Umbilical cord (tissue), 2 donors: ENCODE data around the gene FGF9. TPM values are rescaled to one million over a fixed set of nuclear protein-coding genes. Genes with fewer than 3 reads are reported as not detected.

Source experiments
- DNase-seq: peaks from one replicate; pipeline ENCODE4 v3.0.0-alpha.2; 2015; ENCODE audit warnings: low spot score
- total RNA-seq: library from RNA; depleted of rRNA; stranded (reverse); fragments of >200 nt; gene quantifications from one replicate; pipeline ENCODE4 v1.2.3, GENCODE V29; 2014; ENCODE audit warnings: low replicate concordance; ENCODE audit not compliant: insufficient read depth

The FGF9 gene
- total RNA-seq, 1 donor from 2014 or later, result 4.1 TPM

DNA sequence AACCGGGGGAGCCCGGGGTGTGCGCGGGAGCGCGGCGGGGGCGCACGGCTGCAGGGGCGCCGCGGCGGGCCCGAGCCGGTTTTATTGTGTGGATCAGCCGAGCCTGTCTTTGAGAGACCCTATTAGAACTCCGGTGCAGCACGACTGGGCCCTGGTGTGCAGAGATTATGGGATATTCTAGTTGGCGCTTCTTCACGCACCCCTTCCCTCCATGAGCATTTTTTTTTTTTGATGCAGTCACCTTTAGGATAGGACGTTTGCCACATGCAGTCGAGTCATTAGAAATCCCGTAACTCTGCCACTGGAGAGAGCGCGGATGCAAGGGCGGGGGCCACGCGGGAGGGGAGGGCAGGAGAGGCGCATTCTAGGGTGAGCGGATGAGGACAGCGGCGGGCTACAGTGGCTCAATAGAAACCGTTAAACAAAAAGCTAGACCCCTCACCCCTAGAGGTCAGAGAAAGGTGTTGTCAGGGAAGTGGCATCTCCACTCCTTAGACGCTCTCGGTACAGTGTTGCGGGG lies 3.7 kb downstream of the FGF9 start:
- no peak for DNase-seq

DNA sequence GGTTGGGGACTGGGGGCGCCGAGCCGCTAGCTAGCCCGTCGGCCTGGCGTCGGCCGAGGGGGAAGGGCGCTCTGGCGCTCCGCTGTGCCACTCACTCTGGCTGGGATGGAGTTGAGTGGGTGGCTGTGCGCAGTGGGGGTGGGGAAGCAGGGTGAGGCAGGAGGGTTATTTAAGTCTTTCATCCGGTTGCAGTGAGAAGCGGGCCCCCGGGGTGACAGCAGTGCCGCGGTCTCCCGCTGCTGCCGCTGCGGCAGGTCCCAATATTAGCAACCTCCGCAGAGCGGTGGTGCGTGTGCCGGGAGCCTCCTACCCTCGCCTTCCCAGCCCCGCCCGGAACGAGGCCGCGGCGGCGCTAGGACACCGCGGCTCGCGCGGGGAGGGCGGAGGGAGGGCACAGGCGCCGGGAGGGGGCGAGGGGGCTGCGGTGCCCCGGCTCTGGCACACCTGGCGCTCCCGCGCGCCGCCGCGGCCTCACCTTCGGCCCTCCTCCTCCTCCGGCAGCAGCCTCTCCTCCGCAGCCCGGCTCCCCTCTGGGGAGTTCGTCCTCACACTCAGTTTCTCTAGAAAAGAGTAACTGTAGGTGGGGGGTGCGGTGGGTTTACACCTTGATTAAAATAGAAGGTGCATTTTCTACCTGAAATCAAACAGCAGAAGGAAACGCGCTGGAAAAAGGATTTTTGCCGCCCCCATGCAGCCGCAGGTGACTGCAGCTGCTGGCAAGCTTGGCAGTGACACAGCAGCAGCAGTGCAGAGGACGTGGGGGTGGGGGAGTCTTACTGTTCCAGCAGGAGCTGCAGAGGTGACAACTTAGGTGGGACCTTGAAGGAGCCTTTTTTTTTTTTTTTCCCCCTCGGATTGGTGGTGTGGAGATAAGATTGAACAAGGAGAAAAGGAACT lies 4.5 kb downstream of the FGF9 start:
- DNase-seq, result no peak

DNA sequence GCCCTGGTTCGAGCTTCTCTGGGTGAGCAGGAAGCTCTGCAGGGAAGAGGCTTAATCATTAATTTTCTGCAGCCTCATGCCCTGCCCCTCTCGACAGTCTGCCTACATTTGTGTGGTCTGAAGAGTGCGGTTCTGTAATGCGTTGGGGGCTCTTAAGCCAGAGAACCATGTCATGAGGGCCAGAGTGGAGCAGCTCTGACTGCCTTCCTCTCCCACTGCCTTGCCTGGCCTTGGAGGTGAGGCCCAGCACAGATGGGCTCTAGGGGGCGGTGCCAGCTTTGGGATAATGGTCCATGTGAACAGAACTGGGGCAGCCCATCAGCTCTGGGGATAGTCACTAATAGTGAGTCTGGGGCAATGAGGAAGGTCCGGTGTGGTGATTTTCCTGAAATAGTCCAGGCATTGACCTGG lies 5.7 kb downstream of the FGF9 start:
- DNase-seq, result no peak

DNA sequence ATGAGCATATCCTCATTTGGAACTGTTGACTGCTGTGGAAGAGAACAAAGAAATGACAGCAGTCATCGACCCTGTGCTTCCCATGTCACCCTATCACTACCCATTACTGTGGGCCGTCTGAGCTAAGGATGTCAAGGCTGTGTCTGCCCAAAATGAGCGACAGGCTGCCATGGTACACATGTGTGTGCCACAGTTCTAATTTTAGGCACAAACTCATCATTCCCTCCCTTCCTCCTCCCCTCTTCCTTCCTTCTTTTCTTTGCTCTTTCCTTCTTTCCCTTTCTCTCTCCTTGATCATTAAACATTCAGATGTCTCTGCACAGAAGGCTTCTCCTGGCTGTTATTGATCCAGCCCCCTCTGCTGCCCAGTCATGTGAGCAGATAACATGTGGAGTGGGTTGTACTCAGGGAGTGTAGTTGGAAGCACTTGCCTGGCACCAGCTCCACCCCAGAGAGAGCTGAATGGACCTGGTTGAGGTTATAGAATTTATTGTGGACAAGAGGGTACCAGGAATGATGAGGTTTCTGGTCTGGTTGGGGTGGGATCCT lies 6.3 kb downstream of the FGF9 start:
- no peak for DNase-seq

DNA sequence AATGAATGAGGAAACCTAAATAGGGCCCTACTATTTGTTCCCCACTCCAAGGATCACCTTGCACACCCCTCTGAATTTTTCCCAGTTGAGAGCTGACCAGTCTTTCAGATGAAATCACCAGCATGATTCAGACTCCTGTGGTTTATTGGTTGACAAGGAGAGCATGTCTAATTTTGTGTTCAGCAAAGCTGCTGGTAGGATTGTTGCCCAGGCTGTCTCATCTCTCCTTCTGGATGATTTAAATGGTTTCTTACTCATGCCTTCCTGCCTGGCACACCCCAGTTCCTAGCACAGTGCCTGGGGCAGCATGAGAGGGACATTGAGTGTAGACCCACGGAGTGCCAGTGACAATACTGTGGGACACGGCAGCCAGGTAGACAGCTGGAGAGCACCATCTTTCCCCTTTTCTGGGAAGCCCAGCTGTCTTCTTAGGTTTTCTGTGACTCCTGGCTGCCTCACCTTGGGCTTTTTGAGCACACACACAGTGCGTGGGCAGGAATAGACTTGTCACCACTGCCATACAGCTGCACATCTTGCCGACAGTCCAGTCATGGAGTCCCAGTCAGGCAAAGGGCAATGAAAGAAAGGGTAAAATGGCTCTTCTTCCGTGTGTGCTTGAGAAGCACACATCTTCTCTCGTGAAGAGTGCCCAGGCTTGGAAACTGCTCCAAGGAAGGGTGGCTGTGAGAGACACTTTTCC lies 12.3 kb downstream of the FGF9 start:
- DNase-seq, result no peak

DNA sequence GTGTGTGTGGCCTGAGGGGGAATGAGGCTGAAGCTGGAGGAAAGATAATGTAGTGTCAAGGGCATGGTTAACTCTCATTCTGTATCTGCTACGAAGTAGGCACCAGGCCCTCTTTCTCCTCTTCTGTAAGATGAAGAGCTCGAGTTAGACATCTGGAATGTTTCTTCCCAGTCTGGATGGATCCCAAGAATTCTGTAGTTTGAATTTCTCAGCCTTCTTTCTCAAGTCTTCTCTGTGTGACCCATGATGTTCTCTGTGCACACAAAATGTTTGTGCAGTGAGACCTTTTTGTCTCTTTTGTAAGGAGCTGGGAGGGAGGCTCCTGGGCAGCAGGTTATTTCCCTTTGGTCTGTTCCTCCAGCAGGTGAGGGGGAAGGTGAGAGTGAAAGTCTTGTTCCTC lies 13.7 kb downstream of the FGF9 start:
- no peak for DNase-seq

DNA sequence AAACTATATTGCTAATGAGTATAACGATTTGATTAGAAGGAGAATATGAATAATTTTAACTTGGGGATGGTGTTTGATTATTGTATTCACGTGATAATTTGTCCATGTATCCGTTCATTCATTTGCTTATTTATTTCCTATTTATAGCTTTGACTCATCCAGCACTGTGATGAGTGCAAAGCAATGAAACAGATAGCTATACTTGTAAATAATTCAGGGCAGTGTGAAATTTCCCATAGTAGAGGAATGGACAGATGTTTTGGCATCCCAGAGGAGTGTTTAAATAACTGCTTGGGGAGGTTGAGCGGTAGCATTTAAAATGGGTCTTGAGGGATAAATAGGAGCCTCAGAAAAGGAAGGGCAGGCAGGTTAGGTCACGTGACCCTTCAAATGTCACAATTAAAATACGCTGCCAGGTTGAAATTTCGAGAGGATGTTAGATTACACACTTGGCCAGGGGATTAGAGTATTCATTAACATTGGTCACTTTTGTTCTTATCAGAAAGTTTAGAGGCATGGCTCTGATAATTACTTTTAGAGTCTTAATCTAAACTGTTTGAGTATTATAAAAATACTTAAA lies 14.7 kb downstream of the FGF9 start:
- no peak for DNase-seq

DNA sequence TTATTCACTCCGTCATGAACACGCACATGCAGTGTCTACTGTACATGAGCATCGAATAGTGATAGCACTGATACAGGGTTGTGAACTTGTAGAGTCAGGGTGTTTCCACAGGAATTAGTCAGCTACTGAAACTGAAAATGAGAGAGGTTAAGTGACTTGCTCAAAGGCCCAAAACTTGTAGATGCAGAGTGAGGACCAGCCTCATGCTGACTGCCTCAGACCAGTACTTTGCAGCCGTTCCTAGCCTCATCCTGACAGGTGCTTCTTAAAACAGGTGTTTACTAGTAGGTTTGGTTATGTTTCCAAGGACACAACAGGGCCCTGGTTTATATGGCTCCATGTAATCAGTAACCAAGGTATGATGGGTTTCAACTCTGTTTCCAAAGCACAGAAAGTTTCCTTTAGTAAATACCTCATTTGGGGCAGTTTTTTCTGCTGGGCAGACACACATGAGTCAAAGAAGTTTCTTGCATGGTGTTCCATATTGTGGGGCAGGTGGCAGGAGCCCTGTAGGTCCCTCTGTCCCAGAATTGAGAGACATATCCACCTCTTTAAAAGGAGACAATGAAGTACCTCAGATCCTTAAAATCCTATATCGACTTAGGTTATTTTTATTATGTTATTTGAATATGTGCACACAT lies 16.0 kb downstream of the FGF9 start:
- no peak for DNase-seq

DNA sequence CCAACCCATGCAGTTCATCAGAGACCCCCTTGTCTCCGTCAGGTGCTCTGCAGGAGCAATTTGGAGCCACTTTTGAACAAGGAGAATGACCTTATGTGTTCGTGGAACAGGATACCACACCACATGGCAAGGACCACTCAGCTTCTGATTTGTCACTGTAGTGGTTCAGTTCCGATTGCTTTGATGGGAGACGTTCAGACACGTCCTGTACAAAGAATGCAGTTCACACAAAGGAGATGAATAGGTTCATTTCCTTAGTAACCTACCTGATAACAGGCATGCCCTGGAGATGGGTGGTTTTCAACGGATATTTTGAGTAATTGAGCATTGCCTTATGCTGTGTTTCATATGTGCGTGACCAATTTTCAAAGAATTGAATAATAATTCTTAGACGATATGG lies 17.2 kb downstream of the FGF9 start:
- DNase-seq, result no peak

DNA sequence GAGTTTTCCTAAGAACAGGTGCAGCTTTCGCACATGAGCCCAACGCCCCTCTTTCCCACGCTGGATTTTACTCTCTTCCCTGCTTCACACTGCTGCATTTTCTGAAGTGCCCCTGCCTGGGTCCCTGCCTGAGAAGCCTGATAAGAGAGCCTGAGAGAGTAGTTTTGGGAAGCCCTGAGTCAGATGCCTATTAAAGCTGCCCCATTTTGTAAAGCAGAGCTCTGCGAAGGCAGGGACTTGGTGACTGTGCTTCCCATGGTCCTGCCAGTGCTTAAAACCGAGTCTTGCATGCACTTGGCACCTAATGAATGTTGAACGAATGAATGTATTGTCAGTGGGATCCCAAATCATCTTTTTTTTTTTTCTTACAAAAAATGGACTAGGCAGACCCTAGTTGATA lies 18.2 kb downstream of the FGF9 start:
- DNase-seq, result no peak

DNA sequence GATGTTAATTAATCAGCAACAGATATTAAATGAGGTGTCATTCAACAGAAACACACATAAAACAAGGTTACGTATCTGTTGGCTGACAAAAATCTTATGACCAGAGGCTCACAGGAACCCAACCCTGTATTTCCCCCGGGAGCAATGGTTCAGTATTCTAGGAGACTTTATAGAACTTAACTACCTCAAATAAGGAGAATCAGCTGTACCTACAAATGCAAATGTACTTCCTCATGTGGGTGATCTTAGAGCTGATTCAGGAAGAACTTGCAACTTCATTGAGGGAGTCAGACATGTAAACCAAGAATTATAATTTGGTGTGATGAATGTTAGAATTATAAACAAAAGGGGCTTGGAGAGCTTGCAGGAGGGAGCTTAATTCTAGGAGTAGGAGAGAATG lies 20.1 kb downstream of the FGF9 start:
- DNase-seq, result no peak

DNA sequence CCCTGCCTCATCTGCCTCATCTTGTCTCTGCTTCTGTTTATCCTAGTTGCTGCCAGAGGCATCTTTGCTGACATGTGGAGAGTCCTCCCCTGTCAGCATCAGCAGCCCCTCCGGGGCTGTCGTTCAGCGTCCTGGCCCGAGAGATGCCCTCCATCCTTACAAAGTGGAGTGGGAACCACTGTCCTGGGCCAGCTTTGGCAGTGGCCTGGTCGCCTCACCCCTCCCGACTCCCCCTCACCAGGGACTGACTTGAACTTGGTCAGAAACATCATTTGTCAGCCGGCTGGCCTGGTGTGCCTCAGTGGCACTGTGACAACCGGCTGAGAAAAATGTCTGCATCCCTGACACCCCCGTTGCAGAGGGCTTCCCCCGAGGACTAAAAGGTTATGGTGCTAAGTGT lies 20.6 kb downstream of the FGF9 start:
- DNase-seq, result no peak

DNA sequence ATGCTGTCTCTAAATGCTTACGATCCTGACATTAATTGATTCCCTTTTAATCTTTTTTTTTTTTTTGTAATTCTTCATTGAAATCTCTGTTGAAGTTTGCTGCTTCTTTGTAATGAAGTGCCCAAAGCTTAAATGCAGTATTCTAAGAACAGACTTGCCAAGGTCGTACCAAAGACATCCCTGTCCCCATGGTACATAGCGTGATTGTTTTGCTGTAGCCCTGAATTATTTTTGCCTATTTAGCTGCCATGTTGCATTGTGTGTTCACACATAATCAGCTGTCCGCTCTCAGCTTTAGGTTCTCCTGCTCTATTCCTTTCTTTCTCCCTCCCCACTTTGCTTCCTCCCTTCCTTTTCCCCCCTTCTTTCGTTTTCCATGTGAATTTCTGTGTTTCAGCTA lies 21.1 kb downstream of the FGF9 start:
- no peak for DNase-seq

DNA sequence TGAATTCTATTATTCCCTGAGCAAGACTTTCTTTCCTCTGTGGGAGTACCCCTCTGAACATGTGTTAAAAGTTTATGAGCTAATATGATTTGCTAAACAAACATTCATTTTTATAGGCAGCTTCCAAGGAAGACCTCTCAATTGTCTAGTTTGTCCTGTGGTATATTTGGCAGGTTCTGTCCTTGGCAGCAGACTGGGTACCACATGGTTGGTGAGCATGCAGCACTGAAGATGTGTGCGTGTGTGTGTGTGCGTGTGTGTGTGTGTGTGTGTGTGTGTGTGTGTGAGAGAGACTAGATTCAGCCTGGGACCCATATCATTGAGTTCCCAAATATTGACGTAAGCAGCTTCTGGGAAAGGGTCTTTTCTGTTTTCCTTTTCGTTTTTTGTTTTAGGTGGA lies 24.0 kb downstream of the FGF9 start:
- no peak for DNase-seq

DNA sequence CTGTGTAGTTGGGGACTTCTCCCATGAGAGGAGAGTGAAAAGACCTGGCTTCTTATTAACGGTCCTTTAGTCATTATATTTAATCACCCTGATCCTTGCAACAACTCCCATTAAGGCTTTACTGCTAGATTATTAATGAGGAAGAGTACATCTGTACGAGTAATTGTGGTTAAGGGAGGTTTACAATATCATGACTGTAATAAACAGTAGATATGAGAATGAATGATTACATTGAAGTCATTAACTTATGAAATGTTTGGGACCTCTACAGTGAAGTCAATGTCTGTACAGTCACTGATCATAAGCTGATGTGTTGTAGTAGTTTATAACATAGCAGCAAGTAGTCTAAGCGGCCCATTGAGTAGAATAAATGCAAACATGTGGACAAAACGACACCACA lies 24.7 kb downstream of the FGF9 start:
- no peak for DNase-seq

DNA sequence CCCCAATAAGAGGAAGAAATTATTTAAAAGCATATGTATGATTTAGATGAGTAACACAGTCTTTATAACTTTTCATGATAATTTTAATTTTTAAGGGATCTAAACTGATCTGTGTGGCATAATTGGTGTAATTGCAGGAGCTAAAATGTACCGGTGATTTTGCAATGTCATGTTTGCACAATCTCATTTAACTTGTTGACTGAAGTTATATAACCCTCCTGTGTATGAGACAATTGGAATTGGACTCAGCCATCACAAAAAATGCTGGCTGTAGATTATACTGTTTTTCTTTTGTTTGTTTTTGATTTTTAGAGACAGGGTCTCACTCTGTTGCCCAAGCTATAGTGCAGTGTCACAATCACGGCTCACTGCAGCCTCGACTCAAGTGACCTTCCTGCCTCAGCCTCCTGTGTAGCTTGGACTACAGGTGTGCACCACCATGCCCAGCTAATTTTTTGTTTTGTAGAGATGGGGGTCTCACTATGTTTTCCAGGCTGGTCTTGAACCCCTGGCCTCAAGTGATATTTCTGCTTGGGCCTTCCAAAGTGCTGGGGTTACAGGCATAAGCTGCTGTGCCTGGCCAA lies 26.1 kb downstream of the FGF9 start:
- no peak for DNase-seq

DNA sequence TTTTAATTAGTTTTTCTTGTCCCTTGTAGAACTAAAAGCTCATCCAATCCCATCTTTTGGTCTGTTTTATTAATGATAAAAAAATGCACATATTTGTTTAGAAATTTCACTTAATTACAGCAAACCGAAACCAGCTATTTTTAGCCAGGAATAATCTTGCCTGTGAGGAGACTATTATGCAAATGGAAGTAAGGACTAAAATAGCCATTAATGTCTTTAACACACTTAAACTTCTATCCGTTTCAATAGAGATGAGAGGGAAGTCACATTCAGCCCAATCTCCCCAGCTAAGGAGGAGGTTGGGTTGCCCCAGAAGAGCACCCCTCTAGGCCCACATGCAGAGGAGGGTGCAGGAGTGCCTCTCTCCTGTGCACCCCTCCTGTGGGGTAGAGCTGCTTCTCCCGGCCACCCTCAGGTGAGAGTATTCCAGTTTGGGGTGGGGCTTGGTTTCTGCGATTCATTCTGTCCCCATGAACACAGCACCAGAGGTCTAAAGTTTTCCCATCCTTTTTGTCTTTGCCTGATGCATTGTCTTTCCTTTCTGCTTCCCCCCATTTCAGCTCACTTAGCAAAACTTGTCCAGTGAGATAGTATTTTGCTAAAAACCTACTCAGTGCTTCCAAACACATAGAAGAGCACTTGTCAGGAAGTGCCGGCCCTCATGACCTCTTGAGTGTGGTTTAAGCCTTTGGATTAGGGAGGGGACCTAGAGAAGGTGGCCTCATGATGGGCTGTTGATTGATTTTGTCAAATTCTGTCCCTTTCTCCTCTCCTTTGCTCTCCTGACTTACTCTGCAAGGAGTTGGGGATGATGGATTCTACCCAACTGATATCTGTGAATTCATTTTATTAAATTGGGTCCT lies 28.2 kb downstream of the FGF9 start:
- DNase-seq, result no peak

DNA sequence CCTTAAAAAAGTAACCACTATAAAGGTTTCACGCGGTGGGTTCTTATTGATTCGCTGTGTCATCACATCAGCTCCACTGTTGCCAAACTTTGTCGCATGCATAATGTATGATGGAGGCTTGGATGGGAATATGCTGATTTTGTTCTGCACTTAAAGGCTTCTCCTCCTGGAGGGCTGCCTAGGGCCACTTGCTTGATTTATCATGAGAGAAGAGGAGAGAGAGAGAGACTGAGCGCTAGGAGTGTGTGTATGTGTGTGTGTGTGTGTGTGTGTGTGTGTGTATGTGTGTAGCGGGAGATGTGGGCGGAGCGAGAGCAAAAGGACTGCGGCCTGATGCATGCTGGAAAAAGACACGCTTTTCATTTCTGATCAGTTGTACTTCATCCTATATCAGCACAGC lies 30.6 kb downstream of the FGF9 start:
- DNase-seq, result no peak

DNA sequence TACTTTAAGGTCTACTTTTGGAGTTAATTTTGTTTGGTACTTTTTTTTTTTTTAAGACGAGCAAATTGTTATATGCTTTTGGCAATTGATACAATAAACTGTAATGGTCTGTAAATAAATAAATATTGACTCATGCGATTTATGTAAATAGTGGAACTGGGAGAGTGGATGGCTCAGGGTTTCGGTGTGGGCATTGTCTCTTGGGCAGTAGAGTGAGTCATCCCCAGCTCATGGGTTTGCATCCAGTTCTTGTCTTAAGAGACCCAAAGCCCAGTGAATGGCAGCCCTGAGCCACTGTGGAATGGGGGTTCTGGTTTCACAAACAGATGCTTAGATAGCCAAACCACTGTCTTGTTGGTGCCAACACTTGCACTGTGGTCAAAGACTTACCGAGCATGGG lies 33.0 kb downstream of the FGF9 start:
- no peak for DNase-seq

DNA sequence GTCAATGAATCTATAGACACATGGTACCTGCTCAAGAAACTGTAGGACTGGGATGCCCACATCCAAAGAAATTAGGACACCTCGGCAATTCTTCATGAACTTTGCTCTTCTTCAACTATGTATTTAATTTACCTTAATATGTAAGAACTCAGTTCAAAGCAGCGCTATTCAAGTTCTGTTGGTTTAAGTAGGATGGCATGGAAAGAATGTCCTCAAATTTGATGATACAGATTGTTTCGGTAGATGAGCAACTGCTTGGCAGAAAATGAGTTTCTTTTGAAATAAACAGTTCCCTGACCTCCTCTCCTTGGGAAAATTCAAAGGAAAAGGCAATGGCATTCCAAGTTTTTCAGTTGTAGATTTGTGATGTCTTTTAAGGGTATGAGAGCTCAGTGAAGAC lies 36.7 kb downstream of the FGF9 start:
- DNase-seq, result no peak
